Measurements from ENCODE around the gene BCAS3.
A peak's percentile ranks its signal among the peaks of the same experiment; 100 is the strongest.
"Not testable (repeated sequence)": the region's sequence is repeated elsewhere in the genome, so short reads cannot be mapped to it uniquely, and the experiment has no call there.

Gene BCAS3

DNA sequence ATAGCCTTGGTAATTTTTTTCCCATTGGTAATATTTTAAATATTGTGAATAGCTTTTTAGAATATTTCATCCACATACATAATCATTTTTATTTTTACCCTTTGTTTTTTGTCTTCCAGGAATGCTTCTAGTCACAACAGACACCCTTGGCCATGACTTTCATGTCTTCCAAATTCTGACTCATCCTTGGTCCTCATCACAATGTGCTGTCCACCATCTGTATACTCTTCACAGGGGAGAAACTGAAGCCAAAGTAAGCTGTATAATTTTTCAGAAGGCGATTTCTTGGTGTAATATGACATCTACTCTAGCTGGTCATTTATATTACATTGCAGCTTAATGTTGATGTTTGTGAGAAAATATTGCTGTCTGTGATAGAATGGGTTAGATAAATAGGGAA, 269.4 kb downstream of the BCAS3 start:
- no peak for DNase-seq

DNA sequence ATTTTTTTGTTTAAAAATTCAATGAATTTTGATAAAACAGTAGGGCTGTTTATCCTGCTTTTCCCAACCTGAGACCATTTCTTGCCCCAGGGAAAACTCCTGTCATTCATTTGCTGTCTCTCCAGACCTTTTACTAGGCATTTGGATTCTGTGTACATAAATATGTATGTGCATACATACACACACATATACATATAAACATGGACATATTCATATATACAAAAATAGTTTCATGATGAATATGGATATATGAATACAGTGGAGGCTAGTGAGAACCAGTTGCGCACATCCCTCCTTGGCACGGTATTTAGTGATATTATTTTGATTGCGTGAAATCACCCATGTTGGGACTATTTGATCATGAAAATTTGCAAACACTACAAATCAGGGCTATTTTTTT, 269.9 kb downstream of the BCAS3 start:
- no peak for DNase-seq

DNA sequence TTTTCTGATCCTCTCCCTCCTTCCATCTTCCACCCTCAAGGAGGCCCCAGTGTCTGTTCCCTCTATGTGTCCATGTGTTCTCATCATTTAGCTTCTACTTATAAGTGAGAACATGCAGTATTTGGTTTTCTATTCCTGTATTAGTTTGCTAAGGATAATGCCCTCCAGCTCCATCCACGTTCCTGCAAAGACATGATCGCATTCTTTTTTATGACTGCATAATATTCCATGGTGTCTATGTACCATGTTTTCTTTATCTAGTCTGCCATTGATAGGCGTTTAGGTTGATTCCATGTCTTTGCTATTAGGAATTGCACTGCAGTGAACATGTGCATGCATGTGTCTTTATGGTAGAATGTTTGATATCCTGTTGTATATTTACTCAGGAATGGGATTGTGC, 275.1 kb downstream of the BCAS3 start:
- DNase-seq, result no peak

DNA sequence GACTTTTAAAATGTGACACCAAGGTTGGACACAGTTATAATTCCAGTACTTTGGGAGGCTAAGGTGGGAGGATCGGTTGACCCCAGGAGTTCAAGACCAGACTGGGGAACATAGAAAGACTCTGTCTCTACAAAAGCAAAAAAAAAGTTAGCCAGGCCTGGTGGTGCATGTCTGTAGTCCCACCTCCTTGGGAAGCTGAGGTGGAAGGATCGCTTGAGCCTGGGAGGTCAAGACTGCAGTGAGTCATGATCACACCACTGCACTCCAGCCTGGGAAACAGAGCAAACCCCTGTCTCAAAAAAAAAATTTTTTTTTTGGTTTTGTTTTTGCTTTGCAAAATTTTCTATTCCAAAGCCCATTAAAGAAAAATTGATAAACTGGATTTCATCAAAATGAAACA, 281.4 kb downstream of the BCAS3 start:
- no peak for DNase-seq

DNA sequence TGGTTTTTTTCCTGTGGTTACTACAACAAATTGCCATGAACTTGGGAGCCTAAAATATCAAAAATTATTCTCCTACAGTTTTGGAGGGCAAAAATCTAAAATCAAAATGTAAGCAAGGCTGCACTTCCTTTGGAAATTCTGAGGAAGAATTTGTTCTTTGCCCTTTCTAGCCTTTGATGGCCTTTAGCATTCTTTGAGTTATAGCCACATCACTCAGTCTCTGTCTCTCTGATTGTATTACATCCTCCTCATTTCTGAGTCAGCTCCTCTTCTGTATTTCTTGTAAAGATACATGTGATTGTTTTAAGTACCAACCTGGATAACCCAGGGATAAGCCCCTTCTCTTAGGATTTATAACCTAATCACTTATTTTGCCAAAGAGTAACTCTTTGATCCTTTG, 282.0 kb downstream of the BCAS3 start:
- DNase-seq, result no peak

DNA sequence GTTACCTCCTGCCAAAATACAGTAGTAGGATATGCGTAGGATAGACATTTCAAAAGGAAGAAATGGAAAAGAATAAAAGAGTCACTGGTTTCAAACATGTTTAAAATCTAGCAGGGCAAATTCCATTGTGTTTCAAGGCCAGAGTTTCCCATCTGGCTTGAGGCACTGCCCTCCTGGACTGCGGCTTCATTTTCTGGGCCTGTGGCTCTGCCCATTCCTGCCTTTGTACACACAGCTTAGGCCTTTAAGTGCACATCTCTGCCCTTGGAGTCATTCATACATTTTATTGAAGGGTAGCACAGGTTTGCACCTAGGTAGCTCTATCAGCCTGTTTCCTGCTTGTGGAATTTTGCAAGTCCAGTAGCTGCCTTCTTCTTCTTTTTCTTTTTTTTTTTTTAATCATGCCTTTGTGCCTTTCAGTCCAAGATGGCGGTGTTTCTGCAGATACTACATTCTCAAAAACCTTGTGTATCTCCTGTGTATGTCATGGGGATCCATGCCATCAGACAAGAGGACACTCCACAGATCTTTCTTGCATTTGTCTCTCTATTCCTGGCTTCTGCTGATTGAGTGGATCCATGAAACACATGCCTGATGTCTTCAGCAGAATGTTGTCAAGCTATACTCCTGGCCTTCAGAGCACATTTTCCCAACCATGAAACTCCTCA, 282.9 kb downstream of the BCAS3 start:
- DNase-seq, result no peak

DNA sequence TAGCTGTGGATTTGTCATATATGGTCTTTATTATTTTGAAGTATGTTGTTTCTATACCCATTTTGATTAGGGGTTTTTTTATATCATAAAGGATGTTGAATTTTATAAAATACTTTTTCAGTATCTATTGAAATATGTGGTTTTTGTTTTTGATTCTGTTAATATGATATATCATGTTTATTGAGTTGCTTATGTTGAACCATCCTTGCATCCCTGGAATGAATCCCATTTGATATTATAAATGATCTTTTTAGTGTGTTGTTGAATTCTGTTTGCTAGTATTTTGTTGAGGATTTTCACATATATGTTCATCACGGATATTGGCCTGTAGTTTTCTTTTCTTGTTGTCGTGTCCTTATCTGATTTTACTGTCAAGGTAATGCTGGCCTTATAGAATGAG, 286.5 kb downstream of the BCAS3 start:
- DNase-seq, result no peak

DNA sequence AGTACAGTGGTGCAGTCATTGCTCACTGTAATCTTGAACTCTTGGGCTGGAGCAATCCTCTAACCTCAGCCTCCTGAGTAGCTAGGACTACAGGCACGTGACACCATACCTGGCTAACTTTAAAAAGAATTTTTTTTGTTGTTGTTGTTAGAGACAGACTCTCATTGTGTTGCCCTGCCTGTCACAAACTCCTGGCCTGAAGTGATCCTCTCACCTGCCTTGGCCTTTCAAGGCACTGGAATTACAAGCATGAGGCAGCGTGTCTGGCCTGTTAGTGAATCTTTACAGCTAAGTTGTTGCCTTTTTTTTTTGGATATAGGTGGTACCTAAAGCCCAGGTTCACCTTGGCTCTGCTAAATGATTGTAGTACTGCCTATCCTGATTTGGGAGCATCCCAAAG, 290.6 kb downstream of the BCAS3 start:
- DNase-seq, result no peak

DNA sequence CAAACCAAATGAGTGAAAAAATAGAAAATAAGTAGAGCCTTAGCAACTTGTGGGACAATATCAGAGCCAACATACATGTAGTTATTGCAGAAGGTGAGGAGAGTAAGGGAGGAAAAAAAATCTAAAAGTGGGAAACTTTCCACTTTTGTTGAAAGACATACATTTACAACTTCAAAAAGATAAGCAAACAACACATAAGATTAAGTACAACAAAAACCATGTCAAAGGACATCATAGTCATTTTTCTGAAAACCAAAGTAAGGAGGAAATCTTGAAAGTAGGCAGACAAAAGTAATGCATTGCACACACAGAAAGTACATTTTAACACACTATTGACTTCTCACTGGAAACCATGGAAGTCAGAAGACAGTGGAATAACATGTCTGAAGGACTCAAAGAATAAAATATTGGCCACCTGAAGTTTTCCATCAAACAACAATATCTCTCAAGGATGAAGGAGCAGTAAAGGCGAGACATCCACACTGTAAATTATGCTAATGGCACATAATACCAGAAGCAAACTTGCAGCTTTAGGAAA, 291.9 kb downstream of the BCAS3 start:
- DNase-seq, result no peak

DNA sequence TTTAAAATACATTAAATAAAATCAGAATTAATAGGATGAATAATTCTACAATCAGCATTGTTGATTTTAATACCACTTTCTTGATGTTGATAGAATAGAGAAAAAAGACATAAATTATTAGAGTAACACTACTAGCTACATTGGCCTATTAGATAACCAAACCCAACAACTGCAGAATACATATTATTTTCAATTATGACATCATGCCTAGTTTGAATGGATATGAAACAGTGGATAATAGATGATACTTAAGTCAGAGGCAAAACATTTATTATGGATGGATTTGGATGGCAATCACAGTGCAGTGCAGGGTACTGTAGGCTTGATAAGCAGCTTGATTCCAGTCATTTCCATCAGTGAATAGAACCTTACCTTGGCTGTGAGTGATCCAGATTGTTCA, 293.1 kb downstream of the BCAS3 start:
- no peak for DNase-seq

DNA sequence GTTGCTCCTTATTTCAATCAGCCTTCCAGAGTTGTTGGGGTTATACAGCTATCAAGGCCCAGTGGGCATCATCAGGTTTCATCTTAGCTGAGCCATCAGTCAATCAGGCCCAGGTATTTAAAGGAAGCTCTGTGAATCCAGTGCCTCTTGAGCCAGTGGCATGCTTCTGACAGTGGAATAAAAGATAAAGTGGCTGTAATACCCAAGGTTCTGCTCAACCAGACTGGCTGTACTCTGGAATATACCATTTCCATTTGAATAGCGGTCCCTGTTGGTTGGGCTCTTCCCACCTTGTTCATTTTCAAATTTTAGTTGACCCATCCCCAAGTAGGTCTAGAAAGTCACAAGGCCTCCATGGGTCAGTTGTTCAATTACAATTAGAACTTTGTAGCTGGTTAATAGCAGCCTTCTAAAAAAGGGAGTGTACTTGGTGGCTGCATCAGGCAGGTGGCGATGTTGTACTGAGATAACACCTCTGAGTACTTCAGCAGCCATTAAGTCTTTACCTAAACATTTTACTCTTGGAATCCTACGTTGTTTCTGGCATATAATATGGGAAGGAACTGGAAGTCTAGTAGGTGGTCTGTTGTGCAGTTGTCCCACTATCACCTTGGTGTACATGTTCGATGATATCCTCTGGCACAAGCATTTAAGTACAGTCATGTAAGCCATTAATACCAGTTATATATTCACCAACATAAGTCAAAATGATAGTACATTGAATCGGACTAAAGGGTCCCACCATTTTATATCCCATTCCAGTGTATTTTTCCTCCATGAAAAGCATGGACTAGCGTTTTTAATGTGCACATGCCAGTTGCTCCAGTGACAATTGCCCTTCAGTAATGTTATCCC, 294.1 kb downstream of the BCAS3 start:
- DNase-seq, result peak; percentile 44

DNA sequence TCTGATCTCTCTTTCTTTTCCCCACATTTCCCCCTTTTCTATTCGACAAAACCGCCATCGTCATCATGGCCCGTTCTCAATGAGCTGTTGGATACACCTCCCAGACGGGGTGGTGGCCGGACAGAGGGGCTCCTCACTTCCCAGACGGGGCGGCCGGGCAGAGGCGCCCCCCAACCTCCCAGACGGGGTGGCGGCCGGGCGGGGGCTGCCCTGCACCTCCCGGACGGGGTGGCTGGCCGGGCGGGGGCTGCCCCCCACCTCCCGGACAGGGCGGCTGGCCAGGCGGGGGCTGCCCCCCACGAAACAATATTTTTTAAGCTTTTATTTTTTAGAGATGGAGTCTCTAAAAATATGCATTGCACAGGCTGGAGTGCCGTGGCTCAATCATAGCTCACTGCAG, 299.2 kb downstream of the BCAS3 start:
- DNase-seq, result not testable (repeated sequence)

DNA sequence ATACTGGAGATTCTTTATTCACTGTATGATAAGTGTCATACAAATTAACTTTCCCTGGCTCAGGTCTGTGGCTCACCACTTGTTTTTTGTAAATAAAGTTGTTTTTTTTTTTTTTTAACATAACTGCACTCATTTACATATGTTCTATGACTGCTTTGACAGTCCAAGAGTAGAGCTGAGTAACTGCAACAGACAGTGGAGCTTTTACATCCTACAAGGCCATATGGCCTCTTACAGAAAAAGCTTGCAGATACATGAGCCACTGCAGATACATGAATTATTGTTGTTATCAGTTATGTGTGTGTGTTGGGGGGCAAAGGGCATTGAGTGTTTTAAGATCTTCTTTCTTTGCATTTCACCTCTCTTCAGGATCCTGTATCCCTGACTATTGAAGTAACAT, 311.7 kb downstream of the BCAS3 start:
- no peak for DNase-seq

DNA sequence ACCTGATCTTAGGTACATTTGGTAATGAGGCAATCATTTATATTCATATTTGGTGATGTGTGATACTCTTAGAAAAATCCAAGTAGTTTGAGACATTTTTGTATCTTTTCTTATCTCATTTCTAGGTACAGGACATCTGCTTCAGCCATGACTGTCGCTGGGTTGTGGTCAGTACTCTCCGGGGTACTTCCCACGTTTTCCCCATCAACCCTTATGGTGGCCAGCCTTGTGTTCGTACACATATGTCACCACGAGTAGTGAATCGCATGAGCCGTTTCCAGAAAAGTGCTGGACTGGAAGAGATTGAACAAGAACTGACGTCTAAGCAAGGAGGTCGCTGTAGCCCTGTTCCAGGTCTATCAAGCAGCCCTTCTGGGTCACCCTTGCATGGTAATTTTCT, 312.2 kb downstream of the BCAS3 start:
- DNase-seq, result no peak

DNA sequence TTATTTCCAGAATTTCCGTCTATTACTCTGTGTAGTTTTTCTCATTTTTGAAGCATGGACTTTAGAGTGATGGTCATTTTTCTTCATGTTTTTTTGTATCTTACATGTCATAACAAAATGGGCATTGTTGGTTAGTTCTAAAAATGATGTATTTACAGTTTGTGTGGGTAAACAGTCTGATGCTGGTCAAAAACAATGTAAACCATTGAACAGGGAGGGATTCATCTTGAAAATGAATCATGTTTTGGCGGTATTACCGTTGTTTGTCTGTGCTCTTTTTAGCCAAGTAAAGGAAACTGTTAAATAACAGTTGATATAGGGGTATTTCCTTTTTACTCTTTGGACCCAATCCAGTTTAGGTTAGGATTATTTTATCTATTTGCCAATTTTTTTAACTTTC, 315.8 kb downstream of the BCAS3 start:
- DNase-seq, result no peak

DNA sequence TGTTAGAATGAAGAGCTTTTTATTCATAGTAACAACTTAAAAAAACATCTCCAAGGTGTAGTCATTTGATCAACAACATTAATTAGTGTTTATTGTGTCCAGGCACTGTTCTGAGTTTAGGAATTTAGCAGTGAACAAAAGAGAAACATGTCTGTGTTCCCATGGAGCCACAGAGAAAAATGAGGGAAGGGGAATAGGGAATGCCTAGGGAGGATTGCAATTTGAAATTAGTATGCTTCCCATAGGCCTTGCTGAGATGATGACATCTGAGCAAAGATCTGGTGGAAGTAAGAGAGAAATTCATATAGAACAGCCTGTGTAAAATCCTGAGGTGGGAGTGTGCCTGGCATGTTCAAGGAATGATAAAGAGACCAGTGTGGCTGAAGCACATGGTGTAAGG, 318.0 kb downstream of the BCAS3 start:
- no peak for DNase-seq

DNA sequence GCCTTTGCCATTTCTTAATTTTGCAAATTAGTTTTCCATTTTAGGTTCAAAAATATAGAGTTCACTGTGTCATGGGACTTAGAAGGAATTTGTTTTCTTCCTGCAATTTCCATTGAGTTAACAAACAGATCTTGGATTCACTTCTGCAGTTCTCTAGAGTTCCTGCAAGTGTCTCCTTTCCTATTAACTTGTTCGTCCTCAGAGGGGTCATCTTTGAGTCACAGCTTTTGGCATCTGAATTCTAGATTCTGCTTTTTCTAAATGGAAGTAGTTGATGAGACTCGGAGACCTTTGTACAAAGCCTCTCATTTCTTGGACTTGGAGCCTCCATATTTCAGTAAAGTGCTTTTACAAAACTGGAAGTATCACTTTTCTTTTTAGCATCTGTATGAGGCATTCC, 323.3 kb downstream of the BCAS3 start:
- DNase-seq, result no peak

DNA sequence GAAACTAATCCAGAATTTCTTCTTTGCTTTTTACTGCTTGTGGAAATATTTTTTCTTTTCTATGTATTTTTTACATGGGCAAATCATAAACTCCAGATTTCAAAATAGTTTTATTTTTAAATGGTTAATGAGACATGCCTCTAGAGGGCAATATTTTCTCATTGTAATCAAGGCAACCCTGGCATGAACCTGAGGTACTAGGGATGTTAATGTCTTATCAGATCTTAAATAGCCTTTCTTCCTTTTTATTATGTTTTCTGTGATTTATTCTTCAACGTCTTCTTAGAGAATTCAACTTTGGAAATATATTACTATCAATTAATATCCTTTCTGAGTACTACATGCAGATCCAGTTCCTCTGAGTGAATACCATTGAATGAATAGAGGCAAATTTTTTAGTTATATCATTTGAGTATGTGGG, 324.7 kb downstream of the BCAS3 start:
- peak; percentile 43 for DNase-seq

DNA sequence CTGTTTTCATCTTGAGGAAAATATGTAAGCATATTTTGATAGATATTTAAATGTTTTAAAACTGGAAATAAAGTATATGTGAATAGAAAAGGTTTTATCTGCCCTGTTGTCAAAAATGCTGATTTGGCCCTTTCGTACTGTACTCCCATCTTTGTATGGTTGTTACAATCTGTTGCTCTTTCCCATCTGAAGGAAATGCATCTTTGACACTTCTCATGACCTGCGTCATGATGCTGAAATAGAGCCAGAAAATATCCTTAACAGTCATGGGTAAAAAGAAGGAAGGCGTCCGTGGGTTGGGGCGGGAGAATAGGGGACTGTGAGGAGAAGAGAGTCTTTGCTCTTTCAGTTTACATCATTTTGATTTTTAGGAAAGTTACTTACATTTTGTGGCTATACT, 327.7 kb downstream of the BCAS3 start:
- DNase-seq, result no peak

DNA sequence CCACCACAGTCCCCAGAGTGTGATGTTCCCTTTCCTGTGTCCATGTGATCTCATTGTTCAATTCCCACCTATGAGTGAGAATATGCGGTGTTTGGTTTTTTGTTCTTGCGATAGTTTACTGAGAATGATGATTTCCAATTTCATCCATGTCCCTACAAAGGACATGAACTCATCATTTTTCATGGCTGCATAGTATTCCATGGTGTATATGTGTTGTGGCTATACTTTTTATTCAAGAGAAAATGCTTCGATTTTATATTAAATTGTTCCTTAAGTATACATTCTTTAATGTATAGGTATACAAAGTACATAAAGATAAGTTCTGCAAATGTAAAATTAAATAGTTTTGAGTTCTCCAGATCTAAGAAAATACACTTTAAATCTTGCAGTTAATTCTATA, 328.3 kb downstream of the BCAS3 start:
- not testable (repeated sequence) for DNase-seq

DNA sequence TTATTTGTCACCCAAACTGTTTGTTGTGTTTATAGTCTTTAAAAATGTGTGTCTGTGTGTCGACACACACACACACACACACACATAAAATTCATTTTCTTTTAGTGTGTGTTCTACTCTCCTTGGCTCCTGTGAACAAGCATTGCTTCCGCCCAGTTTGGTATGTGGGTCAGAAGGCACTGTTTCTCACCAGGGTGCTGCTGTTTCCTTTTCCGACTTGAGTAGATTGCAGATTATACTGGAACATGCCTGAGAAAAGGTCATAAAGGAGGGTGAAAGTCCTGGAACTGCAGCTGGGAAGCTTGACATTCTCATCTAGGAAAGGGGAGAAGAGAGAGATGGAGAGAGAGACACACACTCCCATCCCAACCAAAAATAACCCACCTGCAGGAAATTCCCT, 330.3 kb downstream of the BCAS3 start:
- no peak for DNase-seq

DNA sequence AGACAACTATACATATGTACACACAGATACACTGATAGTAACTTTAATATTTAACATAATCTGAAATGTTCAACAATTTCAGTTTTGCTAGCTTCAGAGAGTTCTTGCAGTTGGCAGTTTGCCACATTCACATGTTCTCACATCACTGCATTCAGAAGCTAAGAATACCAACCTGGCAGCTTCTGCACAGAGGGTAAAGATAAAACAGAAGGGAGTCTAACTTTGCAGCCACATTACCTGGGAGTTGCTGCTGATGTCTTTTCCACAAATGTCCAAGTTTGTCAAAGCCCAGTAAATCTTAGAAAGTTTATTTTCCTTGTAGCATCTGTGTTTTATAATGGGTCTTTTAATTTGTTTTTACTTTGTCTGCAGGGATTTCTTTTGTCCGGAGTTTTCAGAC, 332.0 kb downstream of the BCAS3 start:
- DNase-seq, result no peak

DNA sequence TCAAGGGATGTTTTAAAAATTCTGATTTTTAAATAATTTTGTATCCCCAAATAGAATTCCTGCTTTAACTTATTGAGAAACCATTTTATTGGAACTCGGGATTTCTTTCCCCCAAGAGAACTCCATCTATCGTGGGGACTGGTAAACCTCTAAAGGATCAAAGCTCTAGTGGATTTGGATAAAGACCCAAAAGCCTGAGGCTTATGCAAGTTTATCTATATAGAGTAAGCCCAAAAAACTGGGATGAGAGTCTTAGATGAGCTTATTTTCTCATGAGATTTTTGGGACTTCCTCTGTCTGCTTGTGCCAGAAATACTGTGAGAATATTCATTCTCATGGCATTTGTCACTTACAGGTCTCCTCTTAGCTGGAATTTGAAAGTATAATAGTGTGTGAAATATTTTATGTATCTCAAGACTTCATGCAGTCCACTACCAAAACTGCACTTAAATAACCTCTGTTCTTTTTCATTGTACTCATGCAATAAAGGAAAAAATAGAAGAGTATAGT, 333.1 kb downstream of the BCAS3 start:
- DNase-seq, result no peak

DNA sequence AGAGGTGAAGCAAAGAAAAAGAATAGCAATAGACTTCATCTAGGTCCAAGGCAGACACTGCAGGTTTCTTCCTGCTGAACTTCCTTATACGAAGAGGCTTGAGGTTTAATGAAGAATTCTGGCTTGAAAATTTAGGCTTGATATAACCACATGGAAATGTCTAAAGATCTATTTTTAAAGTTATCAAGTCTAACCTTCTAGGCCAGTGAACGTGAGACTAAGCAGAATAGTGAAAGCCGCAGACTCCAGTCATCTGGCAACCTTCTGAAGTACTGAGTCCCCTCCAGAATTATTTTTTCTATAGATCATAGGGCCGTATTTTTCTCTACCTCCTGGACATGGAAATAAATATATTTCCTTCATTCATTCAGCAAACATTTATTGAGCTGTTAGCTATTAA, 333.6 kb downstream of the BCAS3 start:
- DNase-seq, result no peak
